NCI-H128 (cell line): Measurements from ENCODE around the gene MAPK6.
"Not testable (repeated sequence)": the region's sequence is repeated elsewhere in the genome, so short reads cannot be mapped to it uniquely, and the experiment has no call there.

ENCODE experiments used
- DNase-seq: peaks from one replicate; lab custom pipeline; 2025; ENCODE audit not compliant: unreplicated experiment; lab: John Stamatoyannopoulos, UW

The MAPK6 gene

GRCh38 chr15:52018693-52019393 lies at the start of gene MAPK6:
MAPK6 (plus strand) TSS chr15:52019219; CDS start chr15:52046461, 27,242 bp downstream.
- peak; percentile 31 for DNase-seq

- DNase-seq: no peak
Measured at GRCh38 chr15:51969728-51970127, 49.3 kb upstream of the MAPK6 start.

- no peak for DNase-seq
Measured at GRCh38 chr15:51970132-51970817, 48.7 kb upstream of the MAPK6 start.

- no peak for DNase-seq
Measured at GRCh38 chr15:51971032-51971374, 48.0 kb upstream of the MAPK6 start.

GRCh38 chr15:51971375-51972133 lies 47.5 kb upstream of the MAPK6 start, which contains the start of gene LEO1:
LEO1 (minus strand) TSS chr15:51971778; CDS start chr15:51971745, 33 bp downstream.
- DNase-seq: peak; percentile 81

GRCh38 chr15:51973220-51973619 lies 45.8 kb upstream of the MAPK6 start:
- no peak for DNase-seq

GRCh38 chr15:51973775-51974174 lies 45.2 kb upstream of the MAPK6 start:
- DNase-seq: no peak

GRCh38 chr15:51982013-51982769 lies 36.8 kb upstream of the MAPK6 start:
- DNase-seq: no peak

GRCh38 chr15:51982770-51983103 lies 36.3 kb upstream of the MAPK6 start:
- DNase-seq: no peak

GRCh38 chr15:51991141-51991540 lies 27.9 kb upstream of the MAPK6 start:
- no peak for DNase-seq

- no peak for DNase-seq
Measured at GRCh38 chr15:51992953-51993352, 26.1 kb upstream of the MAPK6 start.

GRCh38 chr15:52002351-52002750 lies 16.7 kb upstream of the MAPK6 start:
- DNase-seq: no peak

- DNase-seq: not testable (repeated sequence)
Measured at GRCh38 chr15:52003089-52003488, 15.9 kb upstream of the MAPK6 start.

- DNase-seq: no peak
Measured at GRCh38 chr15:52003710-52004109, 15.3 kb upstream of the MAPK6 start.

GRCh38 chr15:52004806-52005205 lies 14.2 kb upstream of the MAPK6 start:
- DNase-seq: no peak

GRCh38 chr15:52005748-52006701 lies 13.0 kb upstream of the MAPK6 start:
- no peak for DNase-seq

GRCh38 chr15:52006702-52007340 lies 12.2 kb upstream of the MAPK6 start:
- no peak for DNase-seq

GRCh38 chr15:52008359-52008697 lies 10.7 kb upstream of the MAPK6 start:
- no peak for DNase-seq

GRCh38 chr15:52008698-52009434 lies 10.2 kb upstream of the MAPK6 start:
- DNase-seq: no peak
